A549 (cell line): Measurements from ENCODE around the gene PRKAG3. TPM values are rescaled to one million over a fixed set of nuclear protein-coding genes. Genes with fewer than 3 reads are reported as not detected.

Source experiments
- ATAC-seq, 2 experiments: fragments of 200-7000 bp in 1 of 2; fragments of >200 bp in 1 of 2; cut with Nextera tagmentation in 1 of 2; cut with Tn5 transposase in 1 of 2; 3 replicates each; pipeline versions ENCODE4 v1.8.0 to v1.9.1; 2018 to 2020; ENCODE audit warnings: mild to moderate bottlenecking in 1 of 2, moderate library complexity in 1 of 2
- CTCF ChIA-PET: fragments of 300-600 bp; sonication (Branson Sonifier 250); formaldehyde crosslinking; extraction: SDS; loops from one replicate; lab custom pipeline; 2021; ENCODE audit warnings: antibody characterized with exemption, inconsistent platforms; lab: Yijun Ruan, JAX
- POLR2A ChIA-PET: fragments of 350-600 bp; formaldehyde crosslinking; extraction: SDS; loops from one replicate; lab custom pipeline; 2021; ENCODE audit warnings: antibody characterized with exemption, inconsistent platforms; lab: Yijun Ruan, JAX
- DNase-seq, 2 experiments: peaks; one replicate each; pipeline versions ENCODE4 v3.0.0 to v3.0.0-alpha.2; 2011 to 2016; ENCODE audit warnings: low read depth in 1 of 2, low spot score in 1 of 2
- FAIRE-seq: peaks from 2 replicates; lab custom pipeline; 2011; peaks lifted over from hg19 to GRCh38; lab: Jason Lieb, UNC
- H3K27ac ChIP-seq, 2 experiments: fragments of >200 bp; sonication (Bioruptor Twin); formaldehyde crosslinking; 3 replicates each; pipeline ENCODE4 v1.5.1; 2016 to 2017
- H3K4me1 ChIP-seq: fragments of >200 bp; sonication (Bioruptor Twin); formaldehyde crosslinking; 3 replicates; pipeline ENCODE4 v1.6.1; 2016
- H3K4me2 ChIP-seq: fragments of >200 bp; sonication (Bioruptor Twin); formaldehyde crosslinking; 3 replicates; pipeline ENCODE4 v1.6.1; 2016
- H3K4me3 ChIP-seq: fragments of >200 bp; sonication (Bioruptor Twin); formaldehyde crosslinking; 3 replicates; pipeline ENCODE4 v1.5.1; 2016
- H3K9me3 ChIP-seq: fragments of >200 bp; sonication (Bioruptor Twin); formaldehyde crosslinking; 3 replicates; pipeline ENCODE4 v1.6.1; 2016
- ATOH8 ChIP-seq: fragments of 250-450 bp; sonication (Bioruptor Pico); IDR thresholded peaks from 2 replicates; pipeline ENCODE4 v1.5.0; 2020; ENCODE audit warnings: low read depth, mild to moderate bottlenecking, moderate library complexity
- CHD2 ChIP-seq: fragments of 150-350 bp; IDR thresholded peaks from 2 replicates; pipeline ENCODE4 v1.6.1; 2014; ENCODE audit warnings: low read length; ENCODE audit not compliant: partially characterized antibody
- CHD4 ChIP-seq: fragments of 200-600 bp; sonication (generic); IDR thresholded peaks from 2 replicates; pipeline ENCODE4 v1.6.1; 2016; ENCODE audit warnings: antibody characterized with exemption, mild to moderate bottlenecking, borderline replicate concordance
- CTCF ChIP-seq: fragments of >200 bp; sonication (Bioruptor Twin); formaldehyde crosslinking; IDR thresholded peaks from 3 replicates; pipeline ENCODE4 v1.5.1; 2016
- E2F6 ChIP-seq: IDR thresholded peaks from 2 replicates; pipeline ENCODE4 v1.6.1; 2012; ENCODE audit warnings: low read depth, borderline replicate concordance
- EHMT2 ChIP-seq: fragments of 200-600 bp; sonication (generic); IDR thresholded peaks from 2 replicates; pipeline ENCODE4 v1.6.1; 2016; ENCODE audit warnings: antibody characterized with exemption, low read depth, mild to moderate bottlenecking, moderate library complexity
- EP300 ChIP-seq, 2 experiments: fragments of >200 bp; sonication (Bioruptor Twin); formaldehyde crosslinking; IDR thresholded peaks; 2 replicates in 1 of 2; 3 replicates in 1 of 2; pipeline ENCODE4 v1.6.1; 2016 to 2017
- ESRRA ChIP-seq: fragments of 150-350 bp; IDR thresholded peaks from 2 replicates; pipeline ENCODE4 v1.6.1; 2014; ENCODE audit warnings: mild to moderate bottlenecking, low read length, borderline replicate concordance
- FOSB ChIP-seq: fragments of 250-450 bp; sonication (Bioruptor Pico); IDR thresholded peaks from 2 replicates; pipeline ENCODE4 v1.5.0; 2020; ENCODE audit warnings: mild to moderate bottlenecking, moderate library complexity
- FOXS1 ChIP-seq: fragments of 250-450 bp; sonication (Bioruptor Pico); IDR thresholded peaks from 2 replicates; pipeline ENCODE4 v1.5.0; 2020; ENCODE audit warnings: mild to moderate bottlenecking, moderate library complexity
- JUN ChIP-seq, 2 experiments: fragments of >200 bp; sonication (Bioruptor Twin); formaldehyde crosslinking; IDR thresholded peaks; 2 replicates in 1 of 2; 3 replicates in 1 of 2; pipeline ENCODE4 v1.6.1; 2016 to 2017
- KDM1A ChIP-seq: fragments of 200-600 bp; sonication (generic); IDR thresholded peaks from 2 replicates; pipeline ENCODE4 v1.6.1; 2016; ENCODE audit warnings: low read depth, mild to moderate bottlenecking
- KDM5A ChIP-seq: fragments of 200-600 bp; sonication (generic); IDR thresholded peaks from 2 replicates; pipeline ENCODE4 v1.6.1; 2016; ENCODE audit warnings: antibody characterized with exemption, mild to moderate bottlenecking
- MAFK ChIP-seq: fragments of 450-650 bp; IDR thresholded peaks from 2 replicates; pipeline ENCODE4 v1.6.1; 2014; ENCODE audit not compliant: partially characterized antibody
- MYC ChIP-seq: IDR thresholded peaks from 2 replicates; pipeline ENCODE4 v1.6.1; 2012; ENCODE audit warnings: mild to moderate bottlenecking, inconsistent platforms, low read length, improper control_type of control experiment, borderline replicate concordance
- POLR2A ChIP-seq: IDR thresholded peaks from 2 replicates; pipeline ENCODE4 v1.6.1; 2012; ENCODE audit warnings: mild to moderate bottlenecking, low read length
- RARB ChIP-seq: fragments of 250-450 bp; sonication (Bioruptor Pico); IDR thresholded peaks from 2 replicates; pipeline ENCODE4 v1.8.0; 2021; ENCODE audit warnings: mild to moderate bottlenecking, moderate library complexity
- SMC3 ChIP-seq: fragments of >200 bp; sonication (Bioruptor Twin); formaldehyde crosslinking; IDR thresholded peaks from 3 replicates; pipeline ENCODE4 v1.6.1; 2018; ENCODE audit warnings: inconsistent platforms
- TP53 ChIP-seq: fragments of 250-450 bp; sonication (Bioruptor Pico); IDR thresholded peaks from 2 replicates; pipeline ENCODE4 v1.5.0; 2021; ENCODE audit warnings: mild to moderate bottlenecking, moderate library complexity
- ZFP36 ChIP-seq: fragments of 450-650 bp; IDR thresholded peaks from 2 replicates; pipeline ENCODE4 v1.6.1; 2014; ENCODE audit warnings: borderline replicate concordance; ENCODE audit not compliant: partially characterized antibody
- ZNF302 ChIP-seq: fragments of 250-450 bp; sonication (Bioruptor Pico); IDR thresholded peaks from 2 replicates; pipeline ENCODE4 v1.9.0; 2021; ENCODE audit warnings: inconsistent platforms, mild to moderate bottlenecking, moderate library complexity
- WGBS: methylation state at CpG from one replicate; pipeline ENCODE4 v1.1.6; 2017; ENCODE audit errors: missing lambda C conversion rate; 5-methylcytosine and 5-hydroxymethylcytosine counted together
- polyA plus RNA-seq, 4 experiments: library from polyadenylated mRNA; depleted of rRNA in 3 of 4; stranded (reverse); fragments of >200 nt; fragmentation: RNase III in 1 of 4; extraction: RNeasy Plus Mini Kit Qiagen cat#74134 plus additional on column Dnase treatment in 1 of 4; gene quantifications; 2 replicates in 3 of 4; 3 replicates in 1 of 4; pipeline ENCODE4 v1.2.3, GENCODE V29; 2011 to 2017

PRKAG3 gene
- polyA plus RNA-seq, 2 of the 4 experiments (the other 2 are of a cell fraction): not detected

DNA sequence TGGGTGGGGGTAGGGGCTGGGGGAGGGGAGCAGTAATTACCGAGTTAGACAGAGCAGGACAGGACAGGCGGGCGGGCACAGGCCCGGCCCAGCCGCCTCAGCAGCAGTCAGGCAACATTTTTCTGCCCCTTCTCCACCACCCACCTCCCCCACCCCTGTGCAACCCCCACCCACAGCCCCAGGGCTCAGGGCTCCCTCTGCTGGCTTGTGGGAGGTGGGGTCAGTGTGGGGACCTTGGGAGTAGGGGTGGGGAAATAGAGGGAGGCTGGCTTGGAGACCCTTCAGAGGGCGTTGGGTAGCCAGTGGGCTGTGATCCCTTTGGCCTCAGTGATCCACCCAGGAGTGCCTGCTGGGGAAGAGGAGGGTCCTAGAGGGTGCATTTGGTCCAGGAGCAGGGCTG lies 34.4 kb upstream of the PRKAG3 start (continued):
- TF ChIP-seq FOXS1 (CRISPR knock-in tag) (no peak), EHMT2 (no peak), JUN (IDR thresholded peaks at IDR 0.05) (no peak), TP53 (CRISPR knock-in tag) (no peak), SMC3 (no peak), CHD4 (no peak), ATOH8 (no peak)

DNA sequence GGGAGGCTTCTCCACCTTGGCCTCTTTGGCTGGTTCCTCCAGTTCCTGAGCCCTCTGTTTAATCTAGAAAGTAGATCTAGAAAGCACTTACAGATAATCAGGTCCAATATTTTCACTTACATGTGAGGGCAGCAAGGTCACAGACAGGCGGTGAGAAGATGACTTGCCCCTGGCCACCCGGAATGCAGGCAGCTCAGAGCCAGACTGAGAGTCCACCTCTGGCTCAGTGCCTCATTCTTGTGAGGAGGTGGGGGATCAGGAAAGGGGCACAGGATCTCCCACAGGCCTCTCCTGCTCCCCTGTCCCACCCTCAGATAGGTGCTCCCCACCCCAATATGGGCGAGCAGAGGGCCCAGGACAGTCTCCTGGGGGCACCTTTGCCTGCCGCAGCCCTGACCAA lies 33.8 kb upstream of the PRKAG3 start:
- 74% methylated on average over 3 of the region's 4 CpGs for WGBS
- H3K4me3 ChIP-seq: no peak overlapping the region
- H3K4me1 ChIP-seq: peaks cover 3% of the 10 kb centered on the region; the same call in 1 of the 3 replicates
- CTCF ChIA-PET: interaction anchor here (1.7 to 8.0 kb wide), 3 partner anchors 11 to 33 kb away, joined by 5 to 70 read pairs (median 19); no protein-coding TSS in a partner anchor
- H3K27ac ChIP-seq: no peak overlapping the region
- FAIRE-seq: no peak
- TF ChIP-seq CTCF (no peak), ZNF302 (CRISPR knock-in tag) (no peak), CHD2 (no peak), RARB (CRISPR knock-in tag) (no peak), JUN (IDR thresholded peaks at IDR 0.05) (no peak), MYC (no peak), KDM5A (no peak)
- DNase-seq: no peak
- no peaks in the 10 kb centered on the region for H3K9me3 ChIP-seq
- no peak overlapping the region for H3K4me2 ChIP-seq
- ATAC-seq: no peak
- POLR2A ChIA-PET: no interaction called here

DNA sequence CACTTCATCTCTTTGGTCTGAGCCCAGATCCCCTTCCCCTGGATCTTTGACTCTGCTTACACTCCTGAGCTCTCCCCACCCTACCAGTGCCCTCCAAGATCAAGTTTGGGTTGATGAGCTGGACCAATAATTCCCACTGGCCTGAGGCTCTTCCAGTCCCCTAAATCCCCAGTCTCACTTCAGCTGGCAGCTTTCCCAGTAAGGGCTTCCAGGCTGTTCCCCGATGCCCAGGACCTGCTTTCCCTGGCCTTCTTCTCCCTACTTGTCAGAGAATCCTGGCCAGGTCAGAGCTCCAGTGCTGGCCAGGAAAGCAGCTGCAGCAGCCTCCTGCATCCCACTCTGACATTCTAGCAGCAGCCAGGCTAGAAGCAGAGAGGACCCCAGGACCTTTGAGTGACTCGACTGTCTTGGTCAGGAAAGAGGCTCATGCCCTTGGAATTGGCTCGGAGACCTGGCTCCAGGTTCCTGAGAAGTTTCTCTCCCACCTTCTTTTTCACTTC lies 31.5 kb upstream of the PRKAG3 start:
- H3K4me1 ChIP-seq: peaks cover 21% of the 10 kb centered on the region
- ChIA-PET POLR2A (no interaction called here), CTCF (interaction anchor here (1.0 to 8.0 kb wide), 4 partner anchors 13 to 152 kb away, joined by 3 to 70 read pairs (median 12); no protein-coding TSS in a partner anchor)
- FAIRE-seq (no peak), ATAC-seq (no peak), DNase-seq (no peak)
- no peak overlapping the region for H3K27ac ChIP-seq
- H3K9me3 ChIP-seq: no peaks in the 10 kb centered on the region
- TF ChIP-seq CHD4 (no peak), E2F6 (no peak), POLR2A (no peak), SMC3 (no peak), KDM1A (no peak), ZFP36 (no peak)
- H3K4me2 ChIP-seq: no peak overlapping the region
- H3K4me3 ChIP-seq: no peak overlapping the region
- 66% methylated on average over 3 of the region's 3 CpGs for WGBS

- no peak for DNase-seq
- TF ChIP-seq EP300 (IDR thresholded peaks at IDR 0.05): no peak
- no peak for TF ChIP-seq FOSB (CRISPR knock-in tag)
- no peak for TF ChIP-seq ESRRA
- no peak for TF ChIP-seq MAFK
- TF ChIP-seq EHMT2: no peak
- no peak for TF ChIP-seq CHD4
- no peak for ATAC-seq
- ChIA-PET CTCF (interaction anchor here (1.0 to 8.0 kb wide), 8 partner anchors 8 to 118 kb away, joined by 3 to 70 read pairs (median 4); no protein-coding TSS in a partner anchor), POLR2A (no interaction called here)
- Histone ChIP-seq H3K4me2 (no peak overlapping the region), H3K27ac (no peak overlapping the region), H3K9me3 (no peaks in the 10 kb centered on the region), H3K4me1 (peaks cover 34% of the 10 kb centered on the region), H3K4me3 (no peak overlapping the region)
- WGBS: 64% methylated on average over 7 of the region's 7 CpGs
- no peak for FAIRE-seq
Observed at GRCh38 chr2:218861645-218862318, 30.2 kb upstream of the PRKAG3 start.
